Fibroblast of skin of right quadriceps (primary cell): Measurements from ENCODE around the gene ARFGEF2.
"Not testable (repeated sequence)": the region's sequence is repeated elsewhere in the genome, so short reads cannot be mapped to it uniquely, and the experiment has no call there.

Experiments
- DNase-seq: peaks from one replicate; pipeline ENCODE4 v3.0.0-alpha.2; 2013

The ARFGEF2 gene

DNA sequence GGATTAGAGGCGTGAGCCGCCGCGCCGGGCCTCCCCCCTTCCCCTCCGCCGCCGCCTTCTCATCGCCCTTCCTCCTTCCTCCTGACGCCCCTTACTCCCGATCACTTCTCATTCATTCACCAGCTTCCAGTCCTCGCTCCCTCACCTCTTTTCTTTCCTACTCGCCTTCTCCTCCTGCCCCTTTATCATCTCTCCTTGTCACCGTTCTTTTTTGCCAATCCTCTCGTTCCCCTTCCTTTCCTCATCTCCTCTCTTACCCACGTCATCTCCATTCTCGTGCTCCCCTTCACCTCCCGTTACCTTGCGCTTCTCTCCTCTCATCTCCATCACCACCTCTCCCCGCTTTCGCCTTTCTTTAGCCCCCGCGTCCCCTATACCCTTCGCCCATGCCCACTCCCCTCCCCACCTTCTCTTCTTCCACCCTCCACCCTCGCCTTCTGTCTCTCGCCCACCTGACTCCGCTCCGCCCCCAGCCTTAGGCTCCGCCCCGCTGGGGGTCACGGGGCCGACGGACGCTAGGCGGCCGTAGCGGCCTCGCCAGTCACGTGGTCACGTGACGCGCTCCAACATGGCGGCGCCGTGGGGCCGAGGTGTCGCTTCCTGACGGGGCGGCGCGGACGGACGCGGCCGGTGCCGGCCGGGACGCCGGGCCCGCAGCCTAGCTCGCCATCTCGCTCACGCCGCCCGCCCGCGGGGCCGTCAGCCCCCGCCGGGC is at the start of gene ARFGEF2:
TSS of gene ARFGEF2 (plus strand) at position 544 of the 715 bp plus-strand sequence. CDS start 179 bp downstream, outside the sequence.
- DNase-seq: peak; percentile 86

DNA sequence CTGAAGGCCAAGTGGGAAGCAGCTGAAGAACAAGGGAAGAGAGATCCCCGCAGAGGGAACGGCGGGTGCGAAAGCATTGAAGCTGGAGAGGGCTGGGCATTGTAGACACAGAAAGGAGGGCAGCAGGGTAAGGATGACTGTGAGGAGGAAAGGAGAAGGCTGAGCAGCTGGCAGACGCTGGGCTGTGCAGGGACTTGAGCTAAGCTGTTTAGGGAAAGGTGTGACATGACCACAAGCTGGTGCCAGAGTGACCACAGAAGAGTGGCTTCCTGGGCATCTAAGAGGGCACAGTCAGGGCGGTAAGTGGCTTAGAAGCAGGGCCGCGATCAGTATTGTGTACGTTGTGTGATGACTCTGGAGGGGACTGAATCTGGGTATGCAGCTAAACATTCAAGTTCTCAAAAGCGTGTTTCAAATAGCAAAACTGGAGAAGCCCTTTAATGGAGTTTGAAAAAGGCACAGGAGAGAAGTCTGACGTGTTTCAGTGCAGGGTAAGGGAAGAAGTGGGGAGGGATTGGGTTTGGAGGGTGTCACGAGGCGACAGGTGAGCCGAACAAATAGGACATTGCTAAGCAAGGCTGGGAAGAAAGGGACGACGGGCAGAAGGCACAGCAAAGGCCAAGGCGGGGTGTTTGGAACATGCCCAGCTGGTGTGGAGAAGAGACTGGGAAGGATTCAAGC is 46.1 kb upstream of the ARFGEF2 start:
- no peak for DNase-seq

DNA sequence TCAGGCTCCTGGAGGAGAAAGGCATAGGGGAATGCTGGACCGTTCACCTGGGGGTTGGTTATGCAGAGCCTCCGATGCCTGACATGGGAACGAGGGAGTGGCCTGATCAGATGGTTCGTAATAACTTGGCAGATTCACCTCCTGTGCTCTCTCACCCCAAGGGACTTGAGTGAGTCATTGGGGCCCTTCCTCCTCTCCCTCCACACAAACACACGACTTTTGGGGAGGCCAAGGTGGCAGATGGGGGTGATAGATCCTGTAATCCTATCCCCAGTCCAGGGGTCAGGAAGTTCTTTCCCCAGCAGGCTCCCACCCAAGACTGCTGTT is 45.6 kb upstream of the ARFGEF2 start:
- DNase-seq: peak; percentile 36

DNA sequence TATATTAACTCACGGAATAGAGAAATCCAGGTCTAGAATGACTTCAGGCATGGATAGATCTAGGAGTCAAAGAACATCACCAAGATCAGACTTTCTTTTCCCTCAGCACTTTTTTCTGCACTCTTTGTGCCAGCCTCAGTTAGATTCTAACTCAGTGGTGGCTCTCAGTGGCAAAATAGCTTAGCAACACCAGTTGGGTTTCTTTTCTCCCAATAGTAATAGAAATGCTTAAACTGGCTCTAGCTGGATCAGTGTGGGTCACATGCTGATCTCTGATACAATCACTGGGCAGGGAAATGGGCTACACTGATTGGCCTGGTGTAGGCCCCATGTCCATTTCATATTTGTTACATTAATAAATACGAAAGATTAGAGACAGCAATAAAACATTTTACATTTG is 44.2 kb upstream of the ARFGEF2 start:
- no peak for DNase-seq

- no peak for DNase-seq
Measured at GRCh38 chr20:48878534-48879248, 42.8 kb upstream of the ARFGEF2 start.

DNA sequence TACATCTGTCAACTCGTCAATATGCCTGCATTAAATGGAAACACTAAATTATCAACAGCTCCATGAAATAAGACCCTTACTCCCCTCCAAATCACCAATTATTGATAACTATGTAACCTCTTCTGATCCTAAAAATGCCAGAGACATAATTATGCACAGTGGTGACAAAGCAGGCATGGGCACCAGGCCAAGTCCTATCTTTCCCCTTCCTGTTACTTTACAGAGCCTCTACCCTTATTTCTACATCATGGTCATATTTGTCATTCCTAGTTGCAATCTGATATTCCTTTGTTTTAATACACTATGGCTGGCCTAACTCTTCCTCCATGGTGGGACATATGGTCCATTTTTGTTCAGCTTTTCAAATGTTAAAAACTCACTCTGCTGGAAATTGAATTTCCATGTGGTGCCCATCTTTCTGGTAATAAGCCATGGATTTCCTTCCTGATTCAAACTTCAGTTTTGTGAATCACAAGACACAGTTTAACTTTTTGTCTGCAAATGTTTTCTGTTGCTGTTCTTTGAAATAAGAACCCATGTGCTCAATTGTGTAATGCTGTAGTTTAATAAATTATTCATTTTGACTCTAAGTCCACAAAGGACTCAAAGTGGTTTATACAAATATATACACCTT is 41.8 kb upstream of the ARFGEF2 start:
- peak; percentile 37 for DNase-seq

DNA sequence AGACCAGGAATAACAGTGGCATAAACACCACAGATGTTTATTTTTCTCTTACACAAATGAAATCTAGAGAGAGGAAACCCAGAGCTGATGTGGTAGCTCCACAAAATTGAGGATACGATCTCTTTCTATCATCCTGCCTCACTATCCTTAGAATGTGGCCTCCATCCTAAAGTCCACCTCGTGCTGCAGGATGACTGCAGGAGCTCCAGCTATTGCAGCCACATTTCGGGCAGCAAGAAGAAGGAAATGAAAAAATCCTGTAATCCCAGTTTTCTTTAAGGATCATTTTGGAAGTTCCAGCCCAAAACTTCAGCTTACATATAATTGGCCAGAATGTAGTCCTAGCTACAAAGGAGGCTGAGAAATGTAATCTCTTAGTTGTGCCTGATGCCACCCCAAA is 41.2 kb upstream of the ARFGEF2 start:
- DNase-seq: no peak

DNA sequence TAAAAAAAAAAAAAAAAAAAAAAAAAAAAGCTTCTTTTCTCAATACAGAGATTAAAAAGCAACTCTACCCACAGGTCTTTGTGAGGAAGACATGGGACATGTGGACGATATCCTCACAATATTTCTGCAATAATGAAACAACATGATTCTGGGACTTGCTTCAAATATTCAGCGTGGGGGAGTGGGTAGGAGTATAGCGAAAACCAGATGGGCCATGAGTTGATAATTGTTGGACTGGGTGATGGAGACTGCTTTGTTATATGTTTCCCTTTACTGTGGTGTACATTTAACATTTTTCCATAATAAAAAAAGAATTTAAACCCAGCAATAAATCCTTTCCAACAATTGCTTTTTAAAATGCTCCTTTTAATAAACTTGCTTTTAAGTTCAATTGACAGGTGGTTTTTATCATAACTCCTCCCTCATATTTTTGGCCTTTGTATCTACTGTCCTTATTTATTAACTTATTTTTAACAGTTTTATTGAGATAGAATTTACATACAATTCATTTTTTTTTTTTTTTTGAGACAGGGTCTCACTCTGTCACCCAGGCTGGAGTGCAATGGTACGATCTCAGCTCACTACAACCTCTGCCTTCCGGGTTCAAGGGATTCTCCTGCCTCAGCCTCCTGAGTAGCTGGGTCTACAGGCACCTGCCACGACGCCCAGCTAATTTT is 40.4 kb upstream of the ARFGEF2 start:
- DNase-seq: no peak

- no peak for DNase-seq
Measured at GRCh38 chr20:48885237-48885636, 36.3 kb upstream of the ARFGEF2 start.

GRCh38 chr20:48886194-48886593 is 35.3 kb upstream of the ARFGEF2 start:
- DNase-seq: no peak

DNA sequence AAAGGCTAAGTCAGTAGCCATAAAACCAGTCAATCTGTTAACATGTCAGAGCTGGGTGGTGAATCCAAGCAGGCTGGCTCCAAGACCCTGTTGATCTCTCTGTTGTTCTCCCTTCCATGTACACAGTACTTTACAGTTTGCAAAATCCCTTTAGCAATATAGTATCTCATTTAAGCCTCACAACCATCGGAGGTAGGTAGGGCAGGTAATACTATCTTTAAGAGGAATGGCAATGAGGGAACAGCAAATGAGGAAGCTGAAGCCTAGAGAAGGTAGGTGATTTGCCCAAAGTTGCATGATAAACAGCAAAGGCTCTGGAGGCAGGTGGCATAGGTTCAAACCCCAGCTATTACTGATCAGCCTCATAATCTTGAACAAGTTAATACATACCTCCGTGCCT is 34.7 kb upstream of the ARFGEF2 start:
- no peak for DNase-seq

DNA sequence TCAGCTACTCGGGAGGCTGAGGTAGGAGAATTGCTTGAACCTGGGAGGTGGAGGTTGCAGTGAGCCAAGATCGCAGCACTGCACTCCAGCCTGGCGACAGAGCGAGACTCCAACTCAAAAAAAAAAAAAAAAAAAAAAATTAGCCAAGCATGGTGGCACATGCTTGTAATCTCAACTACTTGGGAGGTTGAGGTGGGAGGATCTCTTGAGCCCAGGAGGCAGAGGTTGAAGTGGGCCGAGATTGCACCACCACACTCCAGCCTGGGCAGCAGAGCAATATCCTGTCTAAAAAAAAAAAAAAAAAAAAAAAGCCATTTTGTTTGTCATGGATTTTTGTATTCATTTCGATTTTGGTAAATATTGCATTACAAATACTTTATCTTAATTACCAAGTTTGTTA is 33.0 kb upstream of the ARFGEF2 start:
- not testable (repeated sequence) for DNase-seq

- no peak for DNase-seq
Measured at GRCh38 chr20:48889140-48889790, 32.2 kb upstream of the ARFGEF2 start.

- no peak for DNase-seq
Measured at GRCh38 chr20:48891235-48892048, 30.1 kb upstream of the ARFGEF2 start.

DNA sequence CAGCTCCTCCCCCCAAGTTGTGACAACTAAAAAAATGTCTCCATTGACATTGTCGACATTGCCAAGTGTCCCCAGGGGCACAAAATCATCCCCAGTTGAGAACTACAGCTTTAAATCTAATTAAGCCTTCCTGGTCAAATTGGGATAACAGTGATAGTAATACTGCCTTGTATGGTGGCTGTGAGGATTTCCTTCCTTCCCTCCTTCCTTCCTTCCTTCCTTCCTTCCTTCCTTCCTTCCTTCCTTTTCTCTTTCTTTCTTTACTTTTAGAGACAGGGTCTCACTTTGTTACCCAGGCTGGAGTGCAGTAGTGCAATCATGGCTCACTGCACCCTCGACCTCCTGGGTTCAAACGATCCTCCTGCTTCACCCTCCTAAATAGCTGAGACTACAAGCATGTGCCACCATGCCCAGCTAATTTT is 29.5 kb upstream of the ARFGEF2 start:
- DNase-seq: no peak

DNA sequence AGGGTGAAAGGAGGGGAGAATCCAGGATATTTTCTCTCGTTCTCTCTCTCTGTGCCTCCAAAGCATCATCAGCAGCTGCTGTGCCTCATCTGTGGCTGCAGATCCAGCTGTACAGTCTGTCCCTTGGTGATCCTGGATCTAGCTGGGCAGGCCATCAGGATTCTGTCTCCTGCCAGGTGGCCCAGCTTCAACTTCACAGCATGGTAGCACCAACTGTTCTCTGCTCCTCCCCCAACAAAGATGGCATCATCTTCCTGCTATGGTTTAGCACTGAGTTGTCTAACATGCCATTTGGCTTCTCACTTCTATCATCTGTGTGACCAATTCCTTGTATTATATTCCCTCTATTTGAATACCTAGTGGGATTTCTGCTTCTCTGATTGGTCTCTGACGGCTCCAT is 28.6 kb upstream of the ARFGEF2 start:
- no peak for DNase-seq

DNA sequence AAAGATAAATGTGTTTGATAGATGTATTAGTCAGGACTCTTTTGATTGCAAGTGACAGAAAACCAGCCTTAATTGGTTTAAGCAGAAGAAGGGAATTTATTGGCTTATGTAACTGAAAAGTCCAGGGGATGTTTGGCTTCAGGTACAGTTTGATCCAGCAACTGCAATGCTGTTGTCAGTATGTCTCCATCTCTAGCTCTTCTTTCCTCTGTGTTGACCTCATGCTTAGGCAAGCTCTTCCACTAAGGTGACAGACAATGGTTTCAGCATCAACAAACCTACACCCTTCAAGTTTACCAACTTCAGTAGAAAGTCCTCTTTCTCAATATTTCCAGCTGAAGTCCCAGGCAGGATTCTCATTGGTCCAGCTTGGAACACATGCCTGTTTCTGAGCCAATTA is 28.1 kb upstream of the ARFGEF2 start:
- DNase-seq: no peak

DNA sequence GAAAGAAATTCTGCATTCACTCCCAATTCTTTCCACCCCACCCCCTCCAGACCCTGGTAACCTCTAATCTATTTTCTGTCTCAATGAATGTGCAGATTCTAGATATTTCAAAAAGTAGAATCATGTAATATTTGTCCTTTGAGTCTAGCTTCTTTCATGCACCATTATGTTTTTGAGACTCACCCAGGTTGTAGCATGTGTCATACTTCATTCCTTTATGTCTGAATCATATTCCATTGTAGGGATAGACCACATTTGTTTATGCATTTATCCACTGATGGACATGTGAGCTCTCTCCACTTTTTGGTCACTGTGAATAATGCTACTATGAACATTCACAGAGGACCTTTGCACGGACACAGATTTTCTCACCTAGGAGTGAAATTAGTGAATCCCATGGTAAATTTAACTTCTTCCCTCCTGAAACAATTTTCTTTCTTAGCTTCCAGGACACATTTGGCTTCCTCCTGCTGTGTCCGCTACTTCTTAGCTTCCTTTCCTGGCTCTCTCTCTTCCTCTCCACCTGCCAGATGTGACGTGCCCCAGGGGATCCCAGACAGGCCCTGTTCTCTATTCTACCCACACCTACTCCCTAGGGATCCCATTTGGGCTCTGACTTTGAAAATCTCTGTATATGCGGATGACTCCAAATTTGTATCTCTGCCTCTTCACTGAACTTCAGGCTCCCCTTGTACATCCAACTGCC is 24.1 kb upstream of the ARFGEF2 start:
- peak; percentile 87 for DNase-seq

GRCh38 chr20:48898210-48898609 is 23.3 kb upstream of the ARFGEF2 start:
- DNase-seq: peak; percentile 65

GRCh38 chr20:48898896-48899530 is 22.5 kb upstream of the ARFGEF2 start:
- DNase-seq: no peak
